HepG2 (cell line): ENCODE data around the gene TMEM269. TPM values are rescaled to one million over a fixed set of nuclear protein-coding genes. Genes with fewer than 3 reads are reported as not detected.

Experiments
- ATAC-seq: fragments of 200-7000 bp; cut with Tn5 transposase; 3 replicates; pipeline ENCODE4 v1.9.1; 2020; ENCODE audit warnings: mild to moderate bottlenecking, moderate library complexity
- BruUV-seq: library from RNA; stranded (reverse); fragments of 400-500 nt; replicated peaks from 2 replicates; lab custom pipeline; 2021; lab: Mats Ljungman, UMichigan
- CTCF ChIA-PET: fragments of 300-600 bp; formaldehyde crosslinking; extraction: SDS; loops from one replicate; lab custom pipeline; 2021; ENCODE audit warnings: low total read pairs, inconsistent platforms, low intra/inter-chr PET ratio; lab: Yijun Ruan, JAX
- POLR2A ChIA-PET: fragments of 350-600 bp; sonication (Branson Sonifier 250); formaldehyde crosslinking; loops from one replicate; lab custom pipeline; 2020; ENCODE audit warnings: antibody characterized with exemption, inconsistent platforms; lab: Yijun Ruan, JAX
- DNase-seq: peaks from one replicate; pipeline ENCODE4 v3.0.0-alpha.2; 2015; ENCODE audit warnings: low spot score
- FAIRE-seq: peaks from 3 replicates; lab custom pipeline; 2011; peaks lifted over from hg19 to GRCh38; lab: Jason Lieb, UNC
- H2AFZ ChIP-seq: one replicate; pipeline ENCODE4 v1.6.1; 2011; ENCODE audit warnings: low read length, inconsistent platforms
- H3K27ac ChIP-seq: fragments of 300-600 bp; 3 replicates; pipeline ENCODE4 v1.8.0; 2011; ENCODE audit warnings: mixed run types, mild to moderate bottlenecking, mixed read lengths, low read length, inconsistent platforms; ENCODE audit not compliant: insufficient read depth; ENCODE audit errors: extremely low read length
- H3K27me3 ChIP-seq, 2 experiments: fragments of 200-600 bp in 1 of 2; 2 replicates in 1 of 2; 3 replicates in 1 of 2; pipeline versions ENCODE4 v1.6.0 to v1.8.0; 2011; ENCODE audit warnings: low read length in 2 of 2, mild to moderate bottlenecking in 2 of 2, moderate library complexity in 2 of 2, inconsistent platforms in 1 of 2; ENCODE audit not compliant: insufficient read depth in 2 of 2, control insufficient read depth in 1 of 2
- H3K36me3 ChIP-seq, 2 experiments: fragments of 200-600 bp in 1 of 2; replicated peaks in 1 of 2; 2 replicates in 1 of 2; 3 replicates in 1 of 2; pipeline versions ENCODE4 v1.5.1 to v1.8.0; 2011; ENCODE audit warnings: low read length in 2 of 2, inconsistent platforms in 1 of 2; ENCODE audit not compliant: insufficient read depth in 2 of 2, control insufficient read depth in 1 of 2
- H3K4me1 ChIP-seq: 2 replicates; pipeline ENCODE4 v1.5.1; 2012; ENCODE audit warnings: low read length, inconsistent platforms; ENCODE audit not compliant: insufficient read depth
- H3K4me2 ChIP-seq: 2 replicates; pipeline ENCODE4 v1.6.0; 2011; ENCODE audit warnings: low read depth, low read length, inconsistent platforms
- H3K4me3 ChIP-seq, 3 experiments: fragments of 200-600 bp in 1 of 3; sonication (generic), shearing (Covaris generic) in 1 of 3; replicated peaks in 1 of 3; 2 replicates each; pipeline ENCODE4 v1.5.1; 2011 to 2016; ENCODE audit warnings: low read length in 3 of 3, inconsistent platforms in 2 of 3, low read depth in 2 of 3, mild to moderate bottlenecking in 2 of 3, control low read depth in 1 of 3, mixed read lengths in 1 of 3; ENCODE audit not compliant: insufficient read depth in 1 of 3
- H3K79me2 ChIP-seq: one replicate; pipeline ENCODE4 v1.6.1; 2011; ENCODE audit warnings: low read length, inconsistent platforms; ENCODE audit not compliant: insufficient read depth
- H3K9ac ChIP-seq: 2 replicates; pipeline ENCODE4 v1.6.0; 2011; ENCODE audit warnings: mild to moderate bottlenecking, low read depth, low read length, inconsistent platforms; ENCODE audit not compliant: insufficient read depth
- H3K9me3 ChIP-seq: 2 replicates; pipeline ENCODE4 v1.5.1; 2012; ENCODE audit warnings: mild to moderate bottlenecking, low read length
- H4K20me1 ChIP-seq: 2 replicates; pipeline ENCODE4 v1.6.0; 2011; ENCODE audit warnings: inconsistent platforms, mild to moderate bottlenecking, low read length, moderate library complexity; ENCODE audit not compliant: insufficient read depth
- BRCA1 ChIP-seq: sonication (generic); formaldehyde crosslinking; IDR thresholded peaks from 2 replicates; pipeline ENCODE4 v1.4.0; 2020; ENCODE audit warnings: missing genetic modification reagents
- CAMTA2 ChIP-seq: sonication (generic); formaldehyde crosslinking; IDR thresholded peaks from 2 replicates; pipeline ENCODE4 v1.4.0; 2020; ENCODE audit warnings: mild to moderate bottlenecking, missing genetic modification reagents, borderline replicate concordance
- EZH2 ChIP-seq: conservative IDR thresholded peaks from 2 replicates; pipeline ENCODE4 v1.6.1; 2012; ENCODE audit warnings: mild to moderate bottlenecking, low read depth, low read length, moderate library complexity
- GFI1 ChIP-seq: sonication (generic); formaldehyde crosslinking; IDR thresholded peaks from 2 replicates; pipeline ENCODE4 v1.5.0; 2020; ENCODE audit warnings: missing genetic modification reagents, mild to moderate bottlenecking, borderline replicate concordance
- HMG20A ChIP-seq: IDR thresholded peaks from 2 replicates; pipeline ENCODE4 v1.6.1; 2016; ENCODE audit warnings: borderline replicate concordance
- HMGA1 ChIP-seq: sonication (generic); formaldehyde crosslinking; conservative IDR thresholded peaks from 2 replicates; pipeline ENCODE4 v1.4.0; 2020; ENCODE audit warnings: missing genetic modification reagents
- KLF12 ChIP-seq: sonication (generic); formaldehyde crosslinking; IDR thresholded peaks from 2 replicates; pipeline ENCODE4 v1.4.0; 2020; ENCODE audit warnings: missing genetic modification reagents, borderline replicate concordance
- MEIS1 ChIP-seq: sonication (generic); formaldehyde crosslinking; IDR thresholded peaks from 2 replicates; pipeline ENCODE4 v1.9.0; 2021; ENCODE audit warnings: mild to moderate bottlenecking, missing genetic modification reagents, moderate library complexity, borderline replicate concordance
- MYNN ChIP-seq: sonication (generic); formaldehyde crosslinking; IDR thresholded peaks from 2 replicates; pipeline ENCODE4 v1.4.0; 2020; ENCODE audit warnings: mild to moderate bottlenecking, low read depth, missing genetic modification reagents
- NCOR1 ChIP-seq: fragments of 200-600 bp; sonication (generic); IDR thresholded peaks from 2 replicates; pipeline ENCODE4 v1.7.0; 2017; ENCODE audit warnings: antibody characterized with exemption, low read length, borderline replicate concordance
- NFKBIZ ChIP-seq: IDR thresholded peaks from 2 replicates; pipeline ENCODE4 v1.6.1; 2018; ENCODE audit warnings: missing genetic modification reagents, missing compliant biosample characterization
- POGZ ChIP-seq: sonication (generic); formaldehyde crosslinking; IDR thresholded peaks from 2 replicates; pipeline ENCODE4 v1.4.0; 2020; ENCODE audit warnings: mild to moderate bottlenecking, missing genetic modification reagents
- ZNF234 ChIP-seq: sonication (generic); formaldehyde crosslinking; conservative IDR thresholded peaks from 2 replicates; pipeline ENCODE4 v1.5.1; 2020; ENCODE audit warnings: mild to moderate bottlenecking, missing genetic modification reagents
- ZNF589 ChIP-seq: sonication (generic); formaldehyde crosslinking; conservative IDR thresholded peaks from 2 replicates; pipeline ENCODE4 v1.8.0; 2022; ENCODE audit warnings: mild to moderate bottlenecking, moderate library complexity, missing genetic modification reagents
- ZNF891 ChIP-seq: sonication (generic); formaldehyde crosslinking; IDR thresholded peaks from 2 replicates; pipeline ENCODE4 v1.5.0; 2020; ENCODE audit warnings: mild to moderate bottlenecking, missing genetic modification reagents
- WGBS: methylation state at CpG from one replicate; pipeline ENCODE4 v1.1.6; 2017; ENCODE audit warnings: low lambda C conversion rate; 5-methylcytosine and 5-hydroxymethylcytosine counted together
- in situ Hi-C: cut with HindIII; loops from 2 replicates; pipeline ENCODE4 v1.10.0; 2017; ENCODE audit warnings: low pct_unique_long_range_greater_than_20kb; ENCODE audit not compliant: extremely low pct_ligation_motif_present
- intact Hi-C: fragments of 100-400 bp; cut with micrococcal nuclease; formaldehyde crosslinking; loops from one replicate; pipeline ENCODE4 v1.10.0; 2022; ENCODE audit not compliant: unreplicated experiment
- polyA plus RNA-seq, 8 experiments: library from polyadenylated mRNA; depleted of rRNA in 3 of 8; stranded (reverse) in 7 of 8; unstranded in 1 of 8; fragments of >200 nt; fragmentation: Illumina TruSeq in 4 of 8; extraction: Trizol in 4 of 8; gene quantifications; 2 replicates each; pipeline versions ENCODE4 v1.2.1 to v1.2.3, GENCODE V29; 2011 to 2016; ENCODE audit warnings: low read depth in 4 of 8, missing spikeins in 1 of 8, mixed read lengths in 1 of 8; ENCODE audit not compliant: insufficient read depth in 1 of 8
- total RNA-seq, 5 experiments: library from RNA; depleted of rRNA; stranded (reverse); fragments of >200 nt; fragmentation: Illumina TruSeq; extraction: Trizol; gene quantifications; 2 replicates each; pipeline ENCODE4 v1.2.3, GENCODE V29; 2016; ENCODE audit warnings: low read depth in 1 of 5
- TF ChIP-seq, protein P1 (sequence below): sonication (generic); formaldehyde crosslinking; IDR thresholded peaks from 2 replicates; pipeline ENCODE4 v1.4.0; 2020; ENCODE audit warnings: missing genetic modification reagents
- TF ChIP-seq, protein P2 (sequence below): IDR thresholded peaks from 2 replicates; pipeline ENCODE4 v1.6.1; 2016; ENCODE audit warnings: mild to moderate bottlenecking, missing biosample characterization, missing genetic modification reagents
- TF ChIP-seq, protein P3 (sequence below): sonication (generic); formaldehyde crosslinking; conservative IDR thresholded peaks from 2 replicates; pipeline ENCODE4 v1.8.0; 2022; ENCODE audit warnings: low read depth, missing genetic modification reagents

Gene TMEM269
- total and polyA plus RNA-seq, 2 of the 13 experiments (the other 11 are each of a cell fraction or from before 2014, with no cell fraction given) = 0.15 to 0.21 TPM

DNA sequence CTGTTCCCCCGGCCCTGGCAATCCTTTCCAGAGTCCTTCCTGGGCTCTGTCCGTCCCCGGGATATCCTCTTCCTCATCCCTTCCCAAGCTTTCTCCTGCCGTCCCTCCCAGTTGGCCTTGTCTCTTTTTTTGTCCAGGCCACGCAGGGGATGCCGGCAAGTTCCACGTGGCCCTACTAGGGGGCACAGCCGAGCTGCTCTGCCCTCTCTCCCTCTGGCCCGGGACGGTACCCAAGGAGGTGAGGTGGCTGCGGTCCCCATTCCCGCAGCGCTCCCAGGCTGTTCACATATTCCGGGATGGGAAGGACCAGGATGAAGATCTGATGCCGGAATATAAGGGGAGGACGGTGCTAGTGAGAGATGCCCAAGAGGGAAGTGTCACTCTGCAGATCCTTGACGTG, 45.8 kb downstream of the TMEM269 start:
- no peak overlapping the region for H3K27ac ChIP-seq
- H3K9me3 ChIP-seq = no peaks in the 10 kb centered on the region
- no TSS peak for BruUV-seq
- H3K4me3 ChIP-seq = no peak overlapping the region
- ChIA-PET CTCF (no interaction called here), POLR2A (no interaction called here)
- in situ Hi-C loops = no loop called here
- no peaks in the 10 kb centered on the region for H3K79me2 ChIP-seq
- no peak overlapping the region for H3K4me2 ChIP-seq
- no peak overlapping the region for H3K9ac ChIP-seq
- no peaks in the 10 kb centered on the region for H3K36me3 ChIP-seq
- DNase-seq (no peak), ATAC-seq (no peak), FAIRE-seq (no peak)
- H3K4me1 ChIP-seq = no peaks in the 10 kb centered on the region
- TF ChIP-seq EZH2 = no peak
- TF ChIP-seq, protein P1, sequence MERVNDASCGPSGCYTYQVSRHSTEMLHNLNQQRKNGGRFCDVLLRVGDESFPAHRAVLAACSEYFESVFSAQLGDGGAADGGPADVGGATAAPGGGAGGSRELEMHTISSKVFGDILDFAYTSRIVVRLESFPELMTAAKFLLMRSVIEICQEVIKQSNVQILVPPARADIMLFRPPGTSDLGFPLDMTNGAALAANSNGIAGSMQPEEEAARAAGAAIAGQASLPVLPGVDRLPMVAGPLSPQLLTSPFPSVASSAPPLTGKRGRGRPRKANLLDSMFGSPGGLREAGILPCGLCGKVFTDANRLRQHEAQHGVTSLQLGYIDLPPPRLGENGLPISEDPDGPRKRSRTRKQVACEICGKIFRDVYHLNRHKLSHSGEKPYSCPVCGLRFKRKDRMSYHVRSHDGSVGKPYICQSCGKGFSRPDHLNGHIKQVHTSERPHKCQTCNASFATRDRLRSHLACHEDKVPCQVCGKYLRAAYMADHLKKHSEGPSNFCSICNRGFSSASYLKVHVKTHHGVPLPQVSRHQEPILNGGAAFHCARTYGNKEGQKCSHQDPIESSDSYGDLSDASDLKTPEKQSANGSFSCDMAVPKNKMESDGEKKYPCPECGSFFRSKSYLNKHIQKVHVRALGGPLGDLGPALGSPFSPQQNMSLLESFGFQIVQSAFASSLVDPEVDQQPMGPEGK (CRISPR knock-in tag) = no peak
- TF ChIP-seq ZNF589 (CRISPR knock-in tag) = no peak
- no peak for TF ChIP-seq POGZ
- no peak for TF ChIP-seq MEIS1
- no peak for TF ChIP-seq ZNF891 (CRISPR knock-in tag)
- no peak for TF ChIP-seq NFKBIZ (CRISPR knock-in tag)
- TF ChIP-seq NCOR1 = no peak
- H3K27me3 ChIP-seq = no peaks in the 10 kb centered on the region
- WGBS = 93% methylated on average over 17 of the region's 17 CpGs
- H4K20me1 ChIP-seq = no peaks in the 10 kb centered on the region
- intact Hi-C loops = no loop called here
- H2AFZ ChIP-seq = no peak overlapping the region

DNA sequence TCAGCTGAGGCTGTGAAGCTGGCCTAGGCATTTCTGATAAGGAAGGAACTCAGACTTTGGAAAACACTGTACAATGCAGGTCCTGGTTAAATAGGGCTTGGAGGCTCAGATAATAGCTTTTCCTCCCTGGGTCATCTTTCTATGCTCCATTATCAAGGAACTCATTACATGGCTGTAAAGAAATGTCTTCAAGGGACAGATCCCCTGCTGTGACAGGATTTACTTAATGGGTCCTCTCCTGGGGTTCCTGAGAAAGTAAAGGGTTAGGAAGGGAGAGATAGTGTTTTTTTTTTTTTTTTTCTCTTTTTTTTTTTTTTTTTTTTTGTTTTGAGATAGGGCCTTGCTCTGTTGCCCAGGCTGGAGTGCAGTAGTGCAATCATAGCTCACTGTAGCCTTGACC, 46.5 kb downstream of the TMEM269 start:
- no peaks in the 10 kb centered on the region for H3K36me3 ChIP-seq
- ATAC-seq (no peak), FAIRE-seq (no peak), DNase-seq (no peak)
- POLR2A ChIA-PET = interaction anchor here (0.7 kb wide), 1 partner anchor 148 kb away, joined by 4 read pairs; no protein-coding TSS in a partner anchor
- H3K9ac ChIP-seq = no peak overlapping the region
- in situ Hi-C loops = no loop called here
- H4K20me1 ChIP-seq = no peaks in the 10 kb centered on the region
- H3K27me3 ChIP-seq = no peaks in the 10 kb centered on the region
- intact Hi-C loops = no loop called here
- H3K27ac ChIP-seq = no peak overlapping the region
- CTCF ChIA-PET = no interaction called here
- no peak overlapping the region for H3K4me3 ChIP-seq
- no peak overlapping the region for H3K4me2 ChIP-seq
- no peaks in the 10 kb centered on the region for H3K79me2 ChIP-seq
- H2AFZ ChIP-seq = no peak overlapping the region
- no peaks in the 10 kb centered on the region for H3K9me3 ChIP-seq
- no peaks in the 10 kb centered on the region for H3K4me1 ChIP-seq
- BruUV-seq = no TSS peak
- no peak for TF ChIP-seq MYNN (CRISPR knock-in tag)
- no peak for TF ChIP-seq GFI1
- no peak for TF ChIP-seq BRCA1
- no peak for TF ChIP-seq HMG20A (CRISPR knock-in tag)
- TF ChIP-seq, protein P2, sequence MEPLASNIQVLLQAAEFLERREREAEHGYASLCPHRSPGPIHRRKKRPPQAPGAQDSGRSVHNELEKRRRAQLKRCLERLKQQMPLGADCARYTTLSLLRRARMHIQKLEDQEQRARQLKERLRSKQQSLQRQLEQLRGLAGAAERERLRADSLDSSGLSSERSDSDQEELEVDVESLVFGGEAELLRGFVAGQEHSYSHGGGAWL (CRISPR knock-in tag) = no peak
- TF ChIP-seq HMGA1 = no peak
- TF ChIP-seq ZNF234 (CRISPR knock-in tag) = no peak
- TF ChIP-seq, protein P3, sequence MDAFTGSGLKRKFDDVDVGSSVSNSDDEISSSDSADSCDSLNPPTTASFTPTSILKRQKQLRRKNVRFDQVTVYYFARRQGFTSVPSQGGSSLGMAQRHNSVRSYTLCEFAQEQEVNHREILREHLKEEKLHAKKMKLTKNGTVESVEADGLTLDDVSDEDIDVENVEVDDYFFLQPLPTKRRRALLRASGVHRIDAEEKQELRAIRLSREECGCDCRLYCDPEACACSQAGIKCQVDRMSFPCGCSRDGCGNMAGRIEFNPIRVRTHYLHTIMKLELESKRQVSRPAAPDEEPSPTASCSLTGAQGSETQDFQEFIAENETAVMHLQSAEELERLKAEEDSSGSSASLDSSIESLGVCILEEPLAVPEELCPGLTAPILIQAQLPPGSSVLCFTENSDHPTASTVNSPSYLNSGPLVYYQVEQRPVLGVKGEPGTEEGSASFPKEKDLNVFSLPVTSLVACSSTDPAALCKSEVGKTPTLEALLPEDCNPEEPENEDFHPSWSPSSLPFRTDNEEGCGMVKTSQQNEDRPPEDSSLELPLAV = no peak
- TF ChIP-seq KLF12 (CRISPR knock-in tag) = no peak
- TF ChIP-seq CAMTA2 = no peak
